Astrocyte (in vitro differentiated cells and primary cell): ENCODE results near the gene NPHS1. TPM values are rescaled to one million over a fixed set of nuclear protein-coding genes. Genes with fewer than 3 reads are reported as not detected.

Experiments
- DNase-seq: peaks from one replicate; pipeline ENCODE4 v3.0.0-alpha.2; 2010; ENCODE audit warnings: low read depth
- FAIRE-seq: peaks from 2 replicates; lab custom pipeline; 2011; peaks lifted over from hg19 to GRCh38; lab: Jason Lieb, UNC
- H2AFZ ChIP-seq: 2 replicates; pipeline ENCODE4 v1.6.0; 2012; ENCODE audit warnings: low read depth, low read length, inconsistent platforms
- H3K27ac ChIP-seq: 2 replicates; pipeline ENCODE4 v1.5.1; 2011; ENCODE audit warnings: low read depth, low read length, inconsistent platforms
- H3K27me3 ChIP-seq: 2 replicates; pipeline ENCODE4 v1.6.0; 2011; ENCODE audit warnings: low read length, inconsistent platforms; ENCODE audit not compliant: insufficient read depth
- H3K36me3 ChIP-seq: 2 replicates; pipeline ENCODE4 v1.5.1; 2011; ENCODE audit warnings: low read length, inconsistent platforms; ENCODE audit not compliant: insufficient read depth
- H3K4me1 ChIP-seq: 2 replicates; pipeline ENCODE4 v1.5.1; 2011; ENCODE audit warnings: low read length, inconsistent platforms; ENCODE audit not compliant: insufficient read depth
- H3K4me2 ChIP-seq: 2 replicates; pipeline ENCODE4 v1.6.0; 2012; ENCODE audit warnings: low read length, inconsistent platforms
- H3K4me3 ChIP-seq: 2 replicates; pipeline ENCODE4 v1.5.1; 2011; ENCODE audit warnings: low read depth, mild to moderate bottlenecking, low read length, inconsistent platforms; ENCODE audit not compliant: insufficient read depth
- H3K79me2 ChIP-seq: 2 replicates; pipeline ENCODE4 v1.6.0; 2012; ENCODE audit warnings: mild to moderate bottlenecking, low read length, inconsistent platforms; ENCODE audit not compliant: insufficient read depth
- H3K9ac ChIP-seq: 2 replicates; pipeline ENCODE4 v1.6.0; 2012; ENCODE audit warnings: mild to moderate bottlenecking, low read length, inconsistent platforms
- H3K9me3 ChIP-seq: 2 replicates; pipeline ENCODE4 v1.5.1; 2012; ENCODE audit warnings: low read depth, mild to moderate bottlenecking, low read length, inconsistent platforms; ENCODE audit not compliant: insufficient read depth
- H4K20me1 ChIP-seq: 2 replicates; pipeline ENCODE4 v1.6.0; 2012; ENCODE audit warnings: low read length, inconsistent platforms; ENCODE audit not compliant: insufficient read depth
- H3K27ac Mint-ChIP-seq: one replicate; pipeline ENCODE4 v1.8.0; 2021; ENCODE audit warnings: mild to moderate bottlenecking, mixed read lengths; ENCODE audit not compliant: unreplicated experiment
- H3K27me3 Mint-ChIP-seq: one replicate; pipeline ENCODE4 v1.8.0; 2021; ENCODE audit warnings: low read depth, mixed read lengths; ENCODE audit not compliant: unreplicated experiment
- H3K36me3 Mint-ChIP-seq: one replicate; pipeline ENCODE4 v1.8.0; 2021; ENCODE audit warnings: low read depth, mixed read lengths; ENCODE audit not compliant: unreplicated experiment
- H3K4me1 Mint-ChIP-seq: one replicate; pipeline ENCODE4 v1.8.0; 2021; ENCODE audit warnings: low read depth, mixed read lengths; ENCODE audit not compliant: unreplicated experiment
- H3K4me3 Mint-ChIP-seq: one replicate; pipeline ENCODE4 v1.8.0; 2021; ENCODE audit warnings: mild to moderate bottlenecking, moderate library complexity, mixed read lengths; ENCODE audit not compliant: unreplicated experiment
- H3K9me3 Mint-ChIP-seq: one replicate; pipeline ENCODE4 v1.8.0; 2021; ENCODE audit warnings: mild to moderate bottlenecking, mixed read lengths; ENCODE audit not compliant: unreplicated experiment
- CTCF ChIP-seq: IDR thresholded peaks from 2 replicates; pipeline ENCODE4 v1.5.1; 2011; ENCODE audit warnings: low read depth, mild to moderate bottlenecking, inconsistent platforms, low read length, moderate library complexity; ENCODE audit not compliant: insufficient read depth
- EZH2 ChIP-seq: IDR thresholded peaks from 2 replicates; pipeline ENCODE4 v1.6.1; 2012; ENCODE audit warnings: mild to moderate bottlenecking, low read length, inconsistent platforms; ENCODE audit not compliant: insufficient read depth
- total RNA-seq: library from RNA; stranded (reverse); gene quantifications from 2 replicates; pipeline ENCODE4 v1.2.1, GENCODE V29; 2021

The NPHS1 gene
- total RNA-seq, 1 donor from 2014 or later, result not detected

- TF ChIP-seq CTCF (no peak), EZH2 (no peak)
- H3K4me1 ChIP-seq, result peaks cover 13% of the 10 kb centered on the region
- H3K4me3 ChIP-seq, result no peak overlapping the region
- H3K27ac ChIP-seq, result no peak overlapping the region
- H3K36me3 ChIP-seq, result no peaks in the 10 kb centered on the region
- H3K27me3 ChIP-seq, result no peaks in the 10 kb centered on the region
- no peak overlapping the region for H3K27ac Mint-ChIP-seq
- peaks cover 4% of the 10 kb centered on the region for H3K9me3 Mint-ChIP-seq
- H3K36me3 Mint-ChIP-seq, result peaks cover 11% of the 10 kb centered on the region
- no peak overlapping the region for H3K4me3 Mint-ChIP-seq
- peaks cover 11% of the 10 kb centered on the region for H3K4me1 Mint-ChIP-seq
- FAIRE-seq (no peak), DNase-seq (no peak)
- no peak overlapping the region for H3K9ac ChIP-seq
- H3K4me2 ChIP-seq, result no peak overlapping the region
- peaks cover 5% of the 10 kb centered on the region for H3K79me2 ChIP-seq
- no peaks in the 10 kb centered on the region for H3K9me3 ChIP-seq
- peaks cover 9% of the 10 kb centered on the region for H4K20me1 ChIP-seq
- H3K27me3 Mint-ChIP-seq, result peaks cover 33% of the 10 kb centered on the region
- no peak overlapping the region for H2AFZ ChIP-seq
These were observed 72.2 kb downstream of the NPHS1 start for GRCh38 chr19:35780058-35780457.

- H3K4me1 Mint-ChIP-seq, result peaks cover 11% of the 10 kb centered on the region
- Histone ChIP-seq H3K79me2 (peaks cover 5% of the 10 kb centered on the region), H3K4me3 (no peak overlapping the region), H3K9ac (no peak overlapping the region), H3K9me3 (no peaks in the 10 kb centered on the region), H2AFZ (no peak overlapping the region), H3K27ac (no peak overlapping the region), H3K27me3 (no peaks in the 10 kb centered on the region), H4K20me1 (peaks cover 9% of the 10 kb centered on the region), H3K4me1 (peaks cover 13% of the 10 kb centered on the region), H3K4me2 (no peak overlapping the region), H3K36me3 (no peaks in the 10 kb centered on the region)
- H3K9me3 Mint-ChIP-seq, result peaks cover 4% of the 10 kb centered on the region
- TF ChIP-seq CTCF (no peak), EZH2 (no peak)
- no peak overlapping the region for H3K4me3 Mint-ChIP-seq
- DNase-seq (no peak), FAIRE-seq (no peak)
- H3K36me3 Mint-ChIP-seq, result peaks cover 11% of the 10 kb centered on the region
- H3K27ac Mint-ChIP-seq, result no peak overlapping the region
- peaks cover 39% of the 10 kb centered on the region for H3K27me3 Mint-ChIP-seq
These were observed 73.3 kb downstream of the NPHS1 start for GRCh38 chr19:35779033-35779432.

GRCh38 chr19:35777961-35778360 is 74.3 kb downstream of the NPHS1 start:
- Mint-ChIP-seq H3K36me3 (peaks cover 8% of the 10 kb centered on the region), H3K9me3 (peaks cover 4% of the 10 kb centered on the region), H3K4me3 (no peak overlapping the region), H3K27ac (no peak overlapping the region), H3K4me1 (peaks cover 7% of the 10 kb centered on the region), H3K27me3 (peaks cover 31% of the 10 kb centered on the region)
- H3K9me3 ChIP-seq, result no peaks in the 10 kb centered on the region
- H3K9ac ChIP-seq, result no peak overlapping the region
- no peak overlapping the region for H2AFZ ChIP-seq
- no peaks in the 10 kb centered on the region for H3K27me3 ChIP-seq
- H3K4me1 ChIP-seq, result peaks cover 13% of the 10 kb centered on the region
- no peak overlapping the region for H3K4me3 ChIP-seq
- FAIRE-seq (no peak), DNase-seq (no peak)
- no peak overlapping the region for H3K27ac ChIP-seq
- TF ChIP-seq CTCF (no peak), EZH2 (no peak)
- H3K79me2 ChIP-seq, result peaks cover 5% of the 10 kb centered on the region
- no peaks in the 10 kb centered on the region for H3K36me3 ChIP-seq
- peaks cover 9% of the 10 kb centered on the region for H4K20me1 ChIP-seq
- H3K4me2 ChIP-seq, result no peak overlapping the region
